K562 (cell line): Measurements from ENCODE around the gene STC2. TPM values are rescaled to one million over a fixed set of nuclear protein-coding genes. Genes with fewer than 3 reads are reported as not detected.

Experiments used
- EGR1 ChIP-seq: fragments of 450-650 bp; conservative IDR thresholded peaks from 2 replicates; pipeline ENCODE4 v1.6.1; 2017; ENCODE audit warnings: mild to moderate bottlenecking
- FOXJ2 ChIP-seq: fragments of 200-800 bp; sonication (Bioruptor generic); IDR thresholded peaks from 2 replicates; pipeline ENCODE4 v1.6.1; 2016; ENCODE audit warnings: missing genetic modification characterization, missing compliant biosample characterization
- JUND ChIP-seq, 2 experiments: IDR thresholded peaks; 2 replicates in 1 of 2; 3 replicates in 1 of 2; pipeline ENCODE4 v1.6.1; 2011; ENCODE audit warnings: borderline replicate concordance in 2 of 2, low read depth in 2 of 2, low read length in 2 of 2, improper control_type of control experiment in 1 of 2, missing biosample characterization in 1 of 2, missing genetic modification characterization in 1 of 2, missing genetic modification reagents in 1 of 2
- KDM5B ChIP-seq: fragments of 200-600 bp; sonication (generic); IDR thresholded peaks from 2 replicates; pipeline ENCODE4 v1.6.1; 2012; ENCODE audit warnings: low read depth, mild to moderate bottlenecking, moderate library complexity, low read length, control low read depth, inconsistent platforms; ENCODE audit not compliant: insufficient replicate concordance
- PHF8 ChIP-seq: fragments of 200-600 bp; sonication (generic); IDR thresholded peaks from 2 replicates; pipeline ENCODE4 v1.6.1; 2012; ENCODE audit warnings: mixed run types, mild to moderate bottlenecking, inconsistent platforms, low read length, moderate library complexity, borderline replicate concordance
- THRAP3 ChIP-seq: fragments of 450-650 bp; IDR thresholded peaks from 2 replicates; pipeline ENCODE4 v1.6.1; 2016; ENCODE audit warnings: mild to moderate bottlenecking, inconsistent platforms, borderline replicate concordance
- ZNF197 ChIP-seq: fragments of 200-800 bp; sonication (Bioruptor generic); IDR thresholded peaks from 2 replicates; pipeline ENCODE4 v1.6.1; 2016; ENCODE audit warnings: low read depth, missing genetic modification characterization, missing compliant biosample characterization
- ZNF263 ChIP-seq: sonication (generic); formaldehyde crosslinking; IDR thresholded peaks from 2 replicates; pipeline ENCODE4 v1.8.0; 2022; ENCODE audit warnings: mild to moderate bottlenecking, missing genetic modification reagents, borderline replicate concordance
- polyA plus RNA-seq, 8 experiments: library from polyadenylated mRNA; depleted of rRNA in 4 of 8; stranded (reverse) in 5 of 8; unstranded in 3 of 8; fragments of >200 nt; fragmentation: Nextera tagmentation in 2 of 8; fragmentation: Illumina TruSeq in 1 of 8; extraction: Ambion mirVana in 2 of 8; extraction: Trizol in 1 of 8; gene quantifications; 2 replicates each; pipeline versions ENCODE4 v1.2.1 to v1.2.3, GENCODE V29; 2011 to 2014; ENCODE audit warnings: inconsistent platforms in 1 of 8, missing spikeins in 1 of 8
- total RNA-seq, 7 experiments: library from RNA; depleted of rRNA in 6 of 7; stranded (reverse); fragments of >200 nt in 6 of 7; fragmentation: Illumina TruSeq in 2 of 7; extraction: Trizol in 2 of 7; gene quantifications; 2 replicates each; pipeline versions ENCODE4 v1.2.1 to v1.2.3, GENCODE V29; 2011 to 2021; ENCODE audit warnings: low replicate concordance in 1 of 7
- TF ChIP-seq, protein P1 (sequence below): sonication (generic); formaldehyde crosslinking; IDR thresholded peaks from 2 replicates; pipeline ENCODE4 v1.8.1; 2023; ENCODE audit warnings: mild to moderate bottlenecking, missing genetic modification reagents
- TF ChIP-seq, protein P2 (sequence below): sonication (generic); formaldehyde crosslinking; IDR thresholded peaks from 2 replicates; pipeline ENCODE4 v1.9.0; 2022; ENCODE audit warnings: mild to moderate bottlenecking, missing genetic modification reagents
- TF ChIP-seq, protein P3 (sequence below): fragments of 200-800 bp; sonication (Bioruptor generic); IDR thresholded peaks from 2 replicates; pipeline ENCODE4 v1.6.1; 2017; ENCODE audit warnings: missing genetic modification characterization, missing compliant biosample characterization
- TF ChIP-seq, protein P4 (sequence below): IDR thresholded peaks from 3 replicates; pipeline ENCODE4 v1.6.1; 2011; ENCODE audit warnings: borderline replicate concordance, mild to moderate bottlenecking, moderate library complexity; ENCODE audit not compliant: insufficient read length; ENCODE audit errors: extremely low read depth
- TF ChIP-seq, protein P5 (sequence below): fragments of 450-650 bp; IDR thresholded peaks from 2 replicates; pipeline ENCODE4 v1.6.1; 2018; ENCODE audit warnings: mild to moderate bottlenecking, low read depth; ENCODE audit not compliant: partially characterized antibody

STC2 gene
- total and polyA plus RNA-seq, 9 of the 15 experiments (the other 6 are each of a cell fraction or from before 2014, with no cell fraction given): 0.62 to 31.7 (median 7.4) TPM

DNA sequence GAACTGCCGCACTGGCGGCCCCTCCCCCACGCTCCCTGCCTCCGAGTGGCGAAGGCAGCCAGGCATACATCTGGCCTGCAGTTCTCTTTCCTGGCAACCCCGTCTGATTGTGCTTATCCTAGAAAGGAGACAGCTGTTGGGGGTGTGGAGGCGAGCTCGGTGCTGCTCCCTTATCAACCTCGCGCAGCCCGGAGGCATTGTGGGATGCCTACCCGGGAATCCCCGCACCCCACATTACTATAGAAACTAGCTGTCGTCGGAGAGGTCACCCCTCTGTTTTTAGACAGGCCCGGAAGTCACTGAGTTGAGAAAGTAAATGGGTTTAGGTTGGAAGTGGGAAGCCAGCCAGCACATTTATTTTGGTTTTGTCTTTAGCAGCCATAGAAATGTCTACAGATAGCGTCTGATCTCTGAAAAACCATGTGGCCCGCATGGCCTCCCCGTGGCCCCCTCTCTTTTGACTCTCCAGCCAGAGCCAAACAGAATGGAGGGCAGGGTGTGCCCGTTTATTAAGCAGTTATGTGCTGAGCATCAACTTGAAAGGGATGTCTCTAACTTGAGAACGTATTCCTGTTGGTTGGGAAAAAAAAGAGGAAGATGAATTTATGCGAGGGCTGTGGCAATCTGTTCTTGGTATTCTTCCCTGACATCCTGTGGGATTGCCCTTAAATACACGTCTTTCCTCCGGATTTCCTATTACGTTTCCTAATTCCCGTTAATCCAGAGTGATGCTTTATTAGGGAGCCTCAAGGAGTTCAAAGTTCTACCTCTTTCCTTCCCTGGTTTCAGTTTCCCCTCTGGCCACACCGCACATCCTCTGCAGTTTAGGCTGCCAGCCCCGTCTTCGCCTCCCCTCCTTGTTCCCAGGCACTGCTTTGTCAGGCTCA is 3.9 kb downstream of the STC2 start (continued):
- TF ChIP-seq, protein P1, sequence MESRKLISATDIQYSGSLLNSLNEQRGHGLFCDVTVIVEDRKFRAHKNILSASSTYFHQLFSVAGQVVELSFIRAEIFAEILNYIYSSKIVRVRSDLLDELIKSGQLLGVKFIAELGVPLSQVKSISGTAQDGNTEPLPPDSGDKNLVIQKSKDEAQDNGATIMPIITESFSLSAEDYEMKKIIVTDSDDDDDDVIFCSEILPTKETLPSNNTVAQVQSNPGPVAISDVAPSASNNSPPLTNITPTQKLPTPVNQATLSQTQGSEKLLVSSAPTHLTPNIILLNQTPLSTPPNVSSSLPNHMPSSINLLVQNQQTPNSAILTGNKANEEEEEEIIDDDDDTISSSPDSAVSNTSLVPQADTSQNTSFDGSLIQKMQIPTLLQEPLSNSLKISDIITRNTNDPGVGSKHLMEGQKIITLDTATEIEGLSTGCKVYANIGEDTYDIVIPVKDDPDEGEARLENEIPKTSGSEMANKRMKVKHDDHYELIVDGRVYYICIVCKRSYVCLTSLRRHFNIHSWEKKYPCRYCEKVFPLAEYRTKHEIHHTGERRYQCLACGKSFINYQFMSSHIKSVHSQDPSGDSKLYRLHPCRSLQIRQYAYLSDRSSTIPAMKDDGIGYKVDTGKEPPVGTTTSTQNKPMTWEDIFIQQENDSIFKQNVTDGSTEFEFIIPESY (CRISPR knock-in tag): no peak
- no peak for TF ChIP-seq KDM5B
- TF ChIP-seq, protein P2, sequence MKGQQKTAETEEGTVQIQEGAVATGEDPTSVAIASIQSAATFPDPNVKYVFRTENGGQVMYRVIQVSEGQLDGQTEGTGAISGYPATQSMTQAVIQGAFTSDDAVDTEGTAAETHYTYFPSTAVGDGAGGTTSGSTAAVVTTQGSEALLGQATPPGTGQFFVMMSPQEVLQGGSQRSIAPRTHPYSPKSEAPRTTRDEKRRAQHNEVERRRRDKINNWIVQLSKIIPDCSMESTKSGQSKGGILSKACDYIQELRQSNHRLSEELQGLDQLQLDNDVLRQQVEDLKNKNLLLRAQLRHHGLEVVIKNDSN (CRISPR knock-in tag): no peak
- TF ChIP-seq JUND (IDR thresholded peaks at IDR 0.05; ENCODE audit: borderline replicate concordance, low read depth, low read length): 0 out of 2 replicates have a peak, but pooled peaks have one; percentile 2
- TF ChIP-seq JUND (tag; IDR thresholded peaks at IDR 0.05; ENCODE audit: borderline replicate concordance, low read depth, low read length): no peak
- TF ChIP-seq ZNF197 (CRISPR knock-in tag): no peak
- peak; percentile 47 for TF ChIP-seq EGR1
- peak; percentile 44; the same call in 1 of the 2 replicates for TF ChIP-seq FOXJ2
- TF ChIP-seq, protein P3, sequence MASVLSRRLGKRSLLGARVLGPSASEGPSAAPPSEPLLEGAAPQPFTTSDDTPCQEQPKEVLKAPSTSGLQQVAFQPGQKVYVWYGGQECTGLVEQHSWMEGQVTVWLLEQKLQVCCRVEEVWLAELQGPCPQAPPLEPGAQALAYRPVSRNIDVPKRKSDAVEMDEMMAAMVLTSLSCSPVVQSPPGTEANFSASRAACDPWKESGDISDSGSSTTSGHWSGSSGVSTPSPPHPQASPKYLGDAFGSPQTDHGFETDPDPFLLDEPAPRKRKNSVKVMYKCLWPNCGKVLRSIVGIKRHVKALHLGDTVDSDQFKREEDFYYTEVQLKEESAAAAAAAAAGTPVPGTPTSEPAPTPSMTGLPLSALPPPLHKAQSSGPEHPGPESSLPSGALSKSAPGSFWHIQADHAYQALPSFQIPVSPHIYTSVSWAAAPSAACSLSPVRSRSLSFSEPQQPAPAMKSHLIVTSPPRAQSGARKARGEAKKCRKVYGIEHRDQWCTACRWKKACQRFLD (CRISPR knock-in tag): peak; percentile 89
- TF ChIP-seq, protein P4, sequence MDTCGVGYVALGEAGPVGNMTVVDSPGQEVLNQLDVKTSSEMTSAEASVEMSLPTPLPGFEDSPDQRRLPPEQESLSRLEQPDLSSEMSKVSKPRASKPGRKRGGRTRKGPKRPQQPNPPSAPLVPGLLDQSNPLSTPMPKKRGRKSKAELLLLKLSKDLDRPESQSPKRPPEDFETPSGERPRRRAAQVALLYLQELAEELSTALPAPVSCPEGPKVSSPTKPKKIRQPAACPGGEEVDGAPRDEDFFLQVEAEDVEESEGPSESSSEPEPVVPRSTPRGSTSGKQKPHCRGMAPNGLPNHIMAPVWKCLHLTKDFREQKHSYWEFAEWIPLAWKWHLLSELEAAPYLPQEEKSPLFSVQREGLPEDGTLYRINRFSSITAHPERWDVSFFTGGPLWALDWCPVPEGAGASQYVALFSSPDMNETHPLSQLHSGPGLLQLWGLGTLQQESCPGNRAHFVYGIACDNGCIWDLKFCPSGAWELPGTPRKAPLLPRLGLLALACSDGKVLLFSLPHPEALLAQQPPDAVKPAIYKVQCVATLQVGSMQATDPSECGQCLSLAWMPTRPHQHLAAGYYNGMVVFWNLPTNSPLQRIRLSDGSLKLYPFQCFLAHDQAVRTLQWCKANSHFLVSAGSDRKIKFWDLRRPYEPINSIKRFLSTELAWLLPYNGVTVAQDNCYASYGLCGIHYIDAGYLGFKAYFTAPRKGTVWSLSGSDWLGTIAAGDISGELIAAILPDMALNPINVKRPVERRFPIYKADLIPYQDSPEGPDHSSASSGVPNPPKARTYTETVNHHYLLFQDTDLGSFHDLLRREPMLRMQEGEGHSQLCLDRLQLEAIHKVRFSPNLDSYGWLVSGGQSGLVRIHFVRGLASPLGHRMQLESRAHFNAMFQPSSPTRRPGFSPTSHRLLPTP: no peak
- no peak for TF ChIP-seq THRAP3
- TF ChIP-seq, protein P5, sequence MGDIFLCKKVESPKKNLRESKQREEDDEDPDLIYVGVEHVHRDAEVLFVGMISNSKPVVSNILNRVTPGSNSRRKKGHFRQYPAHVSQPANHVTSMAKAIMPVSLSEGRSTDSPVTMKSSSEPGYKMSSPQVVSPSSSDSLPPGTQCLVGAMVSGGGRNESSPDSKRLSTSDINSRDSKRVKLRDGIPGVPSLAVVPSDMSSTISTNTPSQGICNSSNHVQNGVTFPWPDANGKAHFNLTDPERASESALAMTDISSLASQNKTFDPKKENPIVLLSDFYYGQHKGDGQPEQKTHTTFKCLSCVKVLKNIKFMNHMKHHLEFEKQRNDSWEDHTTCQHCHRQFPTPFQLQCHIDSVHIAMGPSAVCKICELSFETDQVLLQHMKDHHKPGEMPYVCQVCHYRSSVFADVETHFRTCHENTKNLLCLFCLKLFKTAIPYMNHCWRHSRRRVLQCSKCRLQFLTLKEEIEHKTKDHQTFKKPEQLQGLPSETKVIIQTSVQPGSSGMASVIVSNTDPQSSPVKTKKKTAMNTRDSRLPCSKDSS: no peak
- peak; percentile 32; the same call in 1 of the 2 replicates for TF ChIP-seq ZNF263 (CRISPR knock-in tag)
- TF ChIP-seq PHF8: no peak
